Measurements from ENCODE around the gene CRHR1.
"Not testable (repeated sequence)": the region's sequence is repeated elsewhere in the genome, so short reads cannot be mapped to it uniquely, and the experiment has no call there.

Gene CRHR1

DNA sequence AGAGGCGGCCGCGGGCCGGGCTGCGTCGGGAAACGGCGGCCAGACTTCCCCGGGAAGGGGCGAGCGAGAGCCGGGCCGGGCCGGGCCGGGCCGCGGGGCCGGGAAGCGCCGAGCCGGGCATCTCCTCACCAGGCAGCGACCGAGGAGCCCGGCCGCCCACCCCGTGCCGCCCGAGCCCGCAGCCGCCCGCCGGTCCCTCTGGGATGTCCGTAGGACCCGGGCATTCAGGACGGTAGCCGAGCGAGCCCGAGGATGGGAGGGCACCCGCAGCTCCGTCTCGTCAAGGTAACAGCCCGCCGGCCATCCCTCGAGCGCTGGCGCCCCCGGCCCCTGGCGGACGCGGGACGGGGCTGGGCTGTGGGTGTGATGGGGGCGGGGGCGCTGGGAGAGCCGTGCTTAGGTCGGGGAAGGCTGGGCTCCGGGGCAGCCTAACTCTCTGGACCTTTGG lies at the start of gene CRHR1:
Gene CRHR1 (plus strand): TSS at position 28 of the 448 bp plus-strand sequence. CDS start 225 bp downstream, at position 253.
- DNase-seq, result no peak

DNA sequence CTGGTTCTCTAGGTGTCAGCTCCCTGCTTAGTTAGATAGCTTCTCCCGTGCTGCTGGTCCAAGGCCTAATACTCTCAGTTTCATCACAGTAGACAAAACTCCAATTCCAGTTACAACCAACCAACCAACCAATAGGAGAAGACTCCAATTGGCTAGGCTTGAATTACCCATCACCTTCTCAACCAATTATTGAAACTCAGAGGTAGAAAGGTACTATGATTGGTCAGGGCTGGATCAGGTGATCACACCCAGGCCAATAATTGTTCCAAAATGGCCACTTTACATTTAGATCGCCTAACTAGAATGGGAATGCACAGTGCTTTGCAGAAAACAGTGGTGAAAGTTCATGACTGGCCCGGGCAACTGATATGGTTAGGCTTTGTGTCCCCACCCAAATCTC lies 49.5 kb upstream of the CRHR1 start:
- DNase-seq, result no peak

DNA sequence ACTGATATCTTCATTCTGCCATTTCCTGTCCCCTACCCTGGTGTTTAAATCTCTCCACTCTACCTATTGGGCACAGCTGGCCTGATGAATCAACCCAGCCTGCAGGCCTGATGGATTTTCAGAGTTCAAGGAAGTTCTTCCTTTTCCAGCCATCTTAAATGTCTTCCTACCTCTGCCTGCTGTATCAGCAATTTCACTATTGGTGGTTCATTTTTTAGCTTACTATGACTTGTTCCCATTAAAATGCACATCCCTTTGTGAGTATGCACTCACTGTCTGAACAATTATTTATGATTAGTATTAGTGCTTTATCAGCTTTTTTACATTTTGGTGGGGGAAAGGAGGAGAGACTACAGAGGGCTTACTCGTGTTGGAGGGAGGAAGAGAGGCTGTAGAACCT lies 48.6 kb upstream of the CRHR1 start:
- no peak for DNase-seq

DNA sequence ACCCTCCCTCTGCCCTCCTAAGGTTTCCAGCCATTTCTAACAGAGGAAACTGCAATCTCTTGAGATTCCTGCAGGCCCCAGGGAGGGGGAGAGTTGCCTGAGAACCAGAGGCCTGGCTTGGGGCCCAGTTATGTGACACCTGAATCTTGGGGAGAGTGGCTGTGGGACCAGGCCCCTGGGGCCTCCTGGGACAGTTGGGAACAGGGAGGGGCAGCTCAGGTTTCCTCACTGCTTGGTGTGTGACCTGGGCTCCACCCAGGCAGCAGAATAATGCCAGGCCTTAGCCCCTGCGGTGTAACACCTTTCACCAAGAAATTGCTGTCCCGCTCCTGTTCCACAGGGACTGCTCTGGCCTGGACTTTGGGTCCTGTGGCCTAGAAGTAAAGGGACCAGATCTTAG lies 44.3 kb upstream of the CRHR1 start:
- DNase-seq, result no peak

DNA sequence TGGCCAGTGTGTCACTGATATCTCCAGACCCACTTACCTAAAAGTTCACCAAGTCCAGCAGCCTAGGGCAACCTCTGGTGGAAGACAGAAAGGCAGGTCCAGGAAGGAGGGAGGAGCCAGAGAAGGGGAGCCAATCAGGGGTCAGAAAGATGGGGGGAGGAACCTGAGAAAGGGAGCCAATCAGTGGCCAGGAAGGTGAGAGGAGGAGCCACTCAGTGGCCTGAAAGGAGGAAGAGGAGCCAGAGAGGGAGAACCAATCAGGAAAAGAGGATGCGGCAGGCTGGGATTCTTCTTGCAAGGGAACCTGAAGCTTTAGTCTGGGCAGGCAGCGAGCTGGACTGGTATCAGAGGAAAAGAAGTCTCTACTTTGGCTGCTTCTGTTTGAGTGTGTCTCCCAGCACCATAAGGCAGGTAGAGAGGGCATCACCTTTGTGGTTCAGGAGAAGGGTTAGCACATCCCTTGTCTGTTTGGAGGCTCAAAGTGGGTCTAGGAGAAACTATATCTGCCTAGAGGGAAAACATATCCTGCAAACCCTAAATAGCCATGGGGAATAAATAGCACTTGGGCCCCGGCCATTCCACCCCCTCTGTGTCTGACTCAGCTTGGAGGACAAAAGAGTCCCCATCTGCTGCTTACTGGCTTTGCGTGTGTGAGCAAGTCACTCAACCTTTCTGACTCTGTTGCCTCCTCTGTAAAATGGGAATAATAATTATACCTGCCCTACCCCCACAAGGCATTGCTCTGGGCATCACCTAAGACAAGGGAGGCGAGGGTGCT lies 43.4 kb upstream of the CRHR1 start:
- DNase-seq, result peak; percentile 7

DNA sequence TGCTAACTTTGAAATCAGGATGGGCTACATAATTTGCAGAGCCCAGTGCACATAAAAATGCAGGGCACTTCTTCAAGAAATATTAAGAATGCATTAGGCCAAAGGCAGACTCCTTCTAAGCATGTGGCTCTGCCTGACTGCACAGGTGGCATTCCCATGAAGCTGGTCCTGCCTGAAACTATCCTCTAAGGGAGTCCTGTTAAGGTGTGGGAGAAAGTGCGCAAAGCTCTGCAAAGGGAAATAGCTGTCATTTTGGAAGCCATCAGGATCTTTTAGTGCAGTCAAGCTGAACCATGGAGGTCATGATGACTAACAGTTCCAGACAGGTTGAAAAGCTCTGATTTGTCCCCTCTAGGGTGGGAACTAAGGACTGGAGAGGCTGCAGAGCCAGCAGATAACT lies 41.9 kb upstream of the CRHR1 start:
- no peak for DNase-seq

DNA sequence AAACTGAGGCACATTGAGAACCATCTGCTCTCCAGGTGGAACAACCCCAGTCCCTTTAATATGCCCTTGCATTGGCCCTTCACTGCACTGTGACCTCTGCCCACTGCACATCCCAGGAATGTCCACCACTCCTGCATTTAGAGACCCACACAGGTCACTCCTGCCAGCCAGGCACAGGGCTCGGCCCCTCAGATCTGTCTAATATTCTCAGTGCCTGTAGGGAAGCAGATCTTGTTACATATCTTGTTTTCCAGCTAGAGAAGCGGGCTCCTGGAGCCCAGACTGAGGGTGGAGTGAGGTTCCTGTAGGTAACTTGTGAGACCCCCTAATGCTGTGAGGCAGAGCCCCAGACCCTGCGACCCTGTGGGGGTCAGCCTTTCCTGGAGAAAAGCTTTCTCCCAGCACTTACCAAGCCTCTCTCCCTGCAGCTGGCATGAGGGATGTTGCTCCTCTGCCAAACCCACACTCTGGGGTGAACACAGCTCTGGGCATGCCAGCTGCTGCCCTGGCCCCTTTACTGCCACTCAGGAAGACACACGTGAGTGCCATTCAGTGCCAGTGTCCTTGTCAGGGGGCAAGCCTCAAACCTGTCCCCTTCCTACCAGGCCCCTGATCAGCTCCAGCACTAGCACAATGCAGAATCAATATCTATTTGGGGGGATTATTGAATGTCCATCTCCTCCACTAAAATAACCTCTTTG lies 40.3 kb upstream of the CRHR1 start:
- DNase-seq, result no peak

DNA sequence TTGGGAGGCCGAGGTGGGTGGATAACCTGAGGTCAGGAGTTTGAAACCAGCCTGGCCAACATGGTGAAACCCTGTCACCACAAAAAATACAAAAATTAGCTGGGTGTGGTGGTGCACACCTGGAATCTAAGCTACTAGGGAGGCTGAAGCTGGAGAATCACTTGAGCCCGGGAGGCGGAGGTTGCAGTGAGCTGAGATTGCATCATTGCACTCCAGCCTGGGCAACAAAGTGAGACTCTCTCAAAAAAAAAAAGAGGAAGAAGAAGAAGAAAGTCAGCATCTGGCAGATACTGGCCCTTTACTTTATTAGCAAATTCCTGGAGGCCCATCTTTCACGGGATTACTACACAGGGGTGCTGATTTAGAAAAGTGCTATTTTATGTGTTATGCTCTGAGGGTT lies 39.3 kb upstream of the CRHR1 start:
- not testable (repeated sequence) for DNase-seq

DNA sequence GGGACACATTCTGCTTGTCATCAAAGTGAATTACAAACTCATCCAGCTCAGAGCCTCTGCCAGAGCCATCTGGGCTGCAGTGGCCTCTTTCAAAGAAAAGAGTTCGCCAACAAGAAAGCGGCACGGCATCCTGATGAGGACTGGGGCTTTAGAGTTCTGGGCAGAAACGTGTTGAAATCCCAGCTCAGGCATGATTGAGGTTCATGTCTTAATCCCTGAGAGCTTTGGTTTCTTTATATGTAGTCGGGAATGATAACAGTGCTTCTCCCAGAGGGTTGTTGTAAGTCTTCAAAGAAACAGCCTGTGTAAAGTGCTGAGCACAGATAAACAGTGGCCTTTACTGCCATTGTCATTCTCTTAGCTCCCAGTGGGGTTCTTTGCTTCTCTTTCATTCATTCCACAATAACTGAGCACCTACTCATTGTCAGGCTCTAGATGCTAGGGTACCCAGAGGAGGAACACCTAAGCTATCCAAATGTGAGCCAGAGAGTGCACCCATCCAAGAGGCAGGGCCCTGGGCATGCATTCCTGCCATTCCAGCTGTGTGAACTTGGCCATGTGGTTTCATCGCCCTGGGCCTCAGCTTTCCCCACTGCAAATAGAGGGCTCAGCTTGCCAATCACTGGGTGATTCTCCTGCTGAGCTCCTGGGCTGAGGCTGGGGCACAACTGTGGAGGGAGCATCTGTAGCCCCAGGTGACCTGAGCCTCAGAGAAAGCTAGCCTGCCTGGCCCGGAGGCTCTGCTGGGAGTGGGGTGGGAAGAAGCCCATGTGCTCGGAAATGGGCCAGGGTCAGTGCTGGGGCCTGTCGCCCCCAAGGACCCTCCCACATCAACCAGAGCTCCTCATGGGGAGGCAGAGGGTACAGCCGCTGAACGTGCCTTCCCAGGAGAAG lies 38.3 kb upstream of the CRHR1 start:
- no peak for DNase-seq

DNA sequence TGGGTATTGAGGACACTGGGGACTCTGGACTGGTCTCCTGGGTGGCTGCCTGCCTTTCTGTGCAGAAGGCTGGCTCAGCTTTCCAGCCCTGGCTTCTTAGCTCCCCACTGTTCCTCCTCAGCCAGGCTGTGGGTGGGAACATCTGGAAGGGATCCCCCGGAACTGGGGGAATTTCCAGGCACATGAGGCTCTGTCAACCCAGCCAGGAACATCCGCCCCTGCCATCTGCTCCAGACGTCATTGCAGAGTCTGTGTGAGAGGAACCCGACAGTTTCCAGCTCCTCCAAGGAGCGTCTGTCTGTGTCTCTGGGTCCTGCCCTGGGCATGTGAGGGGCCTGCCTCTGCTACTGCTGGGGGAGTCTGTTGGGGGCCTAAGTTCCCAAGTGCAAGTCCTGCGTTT lies 36.2 kb upstream of the CRHR1 start:
- no peak for DNase-seq

DNA sequence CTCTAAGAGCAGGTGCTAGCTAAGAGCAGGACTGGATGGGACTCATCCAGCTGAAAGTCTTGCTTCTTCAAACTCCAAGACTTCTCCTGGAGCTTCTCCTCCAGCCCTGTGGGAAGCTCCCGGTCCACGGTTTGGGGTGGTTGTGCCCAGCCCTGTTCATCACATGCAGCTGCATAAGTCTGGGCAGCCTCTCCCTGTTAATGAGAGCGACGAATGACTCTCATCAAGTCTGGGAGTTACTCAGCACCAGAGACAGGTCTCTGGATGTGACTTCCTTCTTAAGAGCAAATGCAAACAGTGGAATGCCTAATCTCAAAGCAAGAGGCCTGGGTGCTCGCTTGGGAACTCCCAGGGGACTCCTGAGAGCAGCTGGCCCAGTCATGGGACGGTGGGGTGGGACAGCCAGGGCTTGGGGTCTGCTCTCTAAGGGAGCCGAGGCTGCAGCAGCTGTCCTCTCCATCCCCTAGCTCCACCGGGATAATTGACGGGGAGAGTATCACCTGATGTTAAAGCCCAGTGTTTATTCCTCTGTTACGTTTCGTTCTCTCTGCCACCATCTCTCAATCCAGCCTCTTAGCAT lies 35.3 kb upstream of the CRHR1 start:
- DNase-seq, result no peak

DNA sequence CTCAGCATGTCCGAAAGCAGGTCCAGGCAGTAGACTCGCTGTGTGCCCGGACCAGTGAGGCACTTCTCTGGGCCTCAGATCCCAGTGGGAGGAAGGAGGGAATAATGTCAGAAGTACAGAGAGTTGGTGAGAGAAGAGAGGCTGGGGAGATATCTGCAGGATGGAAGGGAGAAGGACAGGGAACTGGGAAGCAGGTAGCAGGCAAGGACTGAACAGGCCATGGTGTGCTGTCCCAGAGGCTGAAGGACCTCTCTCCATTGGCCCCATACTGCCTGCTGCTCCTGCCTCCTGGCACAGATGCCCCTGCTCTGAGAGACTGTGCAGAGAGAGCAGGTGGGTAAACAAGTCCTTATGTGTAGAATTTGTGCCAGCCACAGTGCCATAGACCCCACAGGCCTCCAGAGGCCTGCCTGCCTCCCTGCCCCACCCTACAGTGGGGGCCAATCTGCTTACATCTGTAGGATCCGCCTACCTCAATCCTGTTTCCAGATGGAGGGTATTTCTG lies 34.2 kb upstream of the CRHR1 start:
- DNase-seq, result no peak

DNA sequence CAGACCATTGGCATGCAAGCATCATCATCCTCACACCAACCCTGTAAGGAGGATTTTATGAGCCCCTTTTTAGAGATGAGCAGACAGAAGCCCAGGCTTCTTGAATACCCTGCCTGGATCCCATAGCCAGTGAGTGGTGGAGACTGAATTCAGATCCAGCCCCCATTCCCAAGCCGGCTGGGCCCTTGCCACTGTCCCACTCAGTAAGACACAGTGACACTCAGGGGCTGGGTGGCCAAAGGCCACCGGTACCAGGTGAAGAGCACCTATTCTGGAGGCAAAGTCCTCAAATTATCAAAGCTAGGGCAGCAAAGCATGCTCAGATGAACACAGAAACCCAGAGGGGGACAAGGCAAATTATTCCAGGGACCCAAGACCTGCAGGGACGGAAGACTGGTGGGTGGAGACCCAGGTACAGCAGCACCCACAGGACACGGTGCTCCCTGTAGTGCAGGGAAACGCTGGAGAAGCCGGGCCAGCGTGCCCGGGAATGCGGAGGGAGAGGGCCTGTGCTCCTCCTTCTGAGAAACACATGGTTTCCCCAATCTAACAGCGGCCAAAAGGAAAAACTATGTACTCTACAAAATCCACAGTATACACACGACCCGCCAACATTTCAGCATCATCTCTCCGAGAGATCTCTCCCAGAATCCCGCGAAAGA lies 33.2 kb upstream of the CRHR1 start:
- no peak for DNase-seq

DNA sequence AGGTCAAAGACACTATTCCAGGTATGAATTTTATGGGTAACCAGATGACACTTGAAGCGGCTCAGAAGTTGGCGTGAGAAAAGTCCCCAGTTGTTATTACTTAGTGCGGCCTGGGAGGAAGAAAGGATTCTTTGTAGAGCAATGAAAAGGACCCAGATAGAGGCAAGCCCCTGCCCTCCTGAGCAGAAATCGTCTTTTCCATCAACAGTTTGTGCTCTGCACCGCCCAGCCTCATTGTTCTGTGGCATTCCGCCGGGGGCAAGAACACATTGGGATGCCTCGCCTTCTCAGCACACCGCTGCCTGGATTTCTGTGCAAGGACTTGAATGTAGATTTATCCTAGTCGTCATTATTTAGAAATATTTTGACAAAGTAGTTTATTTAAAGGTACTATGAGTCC lies 32.7 kb upstream of the CRHR1 start:
- DNase-seq, result no peak

DNA sequence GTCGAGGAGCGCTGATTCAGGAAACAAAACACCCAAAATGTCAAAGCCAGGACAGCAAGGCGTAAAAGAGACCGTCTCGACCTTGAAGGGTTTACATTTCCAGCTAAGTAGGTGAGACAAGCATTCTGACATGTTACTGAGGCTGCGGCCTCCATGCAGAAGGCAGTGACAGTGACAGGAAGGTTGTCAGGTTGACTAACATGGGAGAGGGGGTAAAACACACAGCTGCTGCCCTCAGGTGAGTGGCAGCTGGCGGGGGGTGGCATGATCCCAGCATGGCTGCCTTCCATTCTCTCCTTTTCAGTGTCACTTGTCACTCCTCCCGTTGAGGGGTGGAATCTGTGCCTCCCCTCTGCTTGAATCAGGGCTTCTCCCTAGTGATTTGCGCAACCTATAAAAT lies 31.9 kb upstream of the CRHR1 start:
- no peak for DNase-seq

DNA sequence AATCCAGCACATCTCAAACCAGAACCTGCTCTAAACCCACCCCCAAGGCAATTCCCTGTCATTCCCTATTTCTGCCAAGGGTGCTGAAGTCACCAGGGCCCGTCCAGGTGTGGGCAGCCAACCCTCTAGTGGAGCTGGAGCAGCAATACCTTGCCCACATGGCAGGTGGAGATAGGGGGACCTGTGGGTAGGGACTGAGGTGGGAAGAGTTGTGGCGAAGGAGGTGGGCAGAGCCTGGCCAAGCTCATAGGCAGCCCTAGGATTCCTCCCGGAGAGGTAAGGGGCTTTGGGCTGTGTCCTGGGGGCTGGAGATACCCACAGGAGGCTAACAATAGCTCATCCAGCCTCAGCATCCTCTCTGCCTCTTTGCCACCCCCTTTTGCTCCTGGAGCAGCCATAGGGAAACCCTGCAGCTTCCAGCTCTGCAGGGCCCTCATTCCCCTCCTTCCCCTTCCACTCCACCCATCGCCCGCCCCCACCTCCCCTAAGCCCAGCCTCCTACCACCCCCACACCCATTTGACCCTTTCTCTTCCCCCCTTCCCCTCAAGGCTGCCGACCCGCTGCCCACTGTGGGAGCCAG lies 30.4 kb upstream of the CRHR1 start:
- no peak for DNase-seq

DNA sequence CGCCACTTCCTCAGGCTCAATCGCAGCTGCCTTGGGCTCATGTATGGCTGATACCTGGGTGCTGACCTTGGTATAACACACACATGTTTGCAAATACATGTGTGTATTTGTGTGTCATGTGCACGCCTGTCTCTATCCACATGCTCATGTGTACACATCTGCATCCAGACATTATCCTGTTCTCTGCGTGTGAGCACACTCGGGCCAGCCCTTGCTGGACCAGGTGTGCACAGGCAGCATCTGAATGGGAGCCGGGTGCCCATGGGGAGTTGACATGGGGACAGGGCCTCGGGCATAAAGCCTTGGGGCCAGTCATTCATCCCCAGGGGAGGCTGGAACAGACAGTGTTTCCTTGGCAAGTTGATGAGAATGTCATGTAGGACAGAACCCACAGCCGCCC lies 29.1 kb upstream of the CRHR1 start:
- DNase-seq, result no peak

DNA sequence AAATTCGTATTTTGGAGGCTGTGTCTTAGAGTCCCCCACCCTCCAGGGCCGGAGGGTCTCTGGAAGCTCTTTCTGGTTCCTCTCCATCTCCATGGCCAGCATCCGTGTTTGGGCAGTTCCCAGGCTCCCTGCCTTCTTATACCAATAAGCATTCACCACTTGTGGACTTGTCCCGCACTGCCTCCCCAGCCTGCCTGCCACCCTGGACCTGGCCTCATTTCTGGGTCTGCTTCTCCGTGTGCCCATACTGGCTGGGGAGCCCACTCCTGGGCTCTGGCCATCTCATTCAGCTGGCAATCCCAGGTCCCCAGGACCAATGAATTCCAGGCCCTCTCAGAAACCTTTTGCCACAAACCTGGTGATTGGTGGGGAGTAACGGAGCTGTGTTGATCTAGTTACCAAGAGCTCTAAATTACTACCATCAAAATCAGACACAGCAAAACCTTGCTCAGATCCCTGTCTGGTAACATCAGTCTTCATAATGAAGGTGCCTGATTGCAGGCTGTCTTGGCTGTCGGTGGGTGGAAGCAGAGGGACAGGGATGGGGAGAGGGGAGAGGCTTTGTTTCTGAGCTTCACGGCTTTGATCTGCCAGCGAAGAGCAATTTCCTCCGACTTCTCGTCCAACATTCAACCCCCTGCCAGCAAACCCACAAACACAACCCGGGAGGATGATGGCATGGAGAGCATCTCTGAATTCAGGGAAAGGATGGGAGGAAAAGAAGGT lies 27.7 kb upstream of the CRHR1 start:
- no peak for DNase-seq

DNA sequence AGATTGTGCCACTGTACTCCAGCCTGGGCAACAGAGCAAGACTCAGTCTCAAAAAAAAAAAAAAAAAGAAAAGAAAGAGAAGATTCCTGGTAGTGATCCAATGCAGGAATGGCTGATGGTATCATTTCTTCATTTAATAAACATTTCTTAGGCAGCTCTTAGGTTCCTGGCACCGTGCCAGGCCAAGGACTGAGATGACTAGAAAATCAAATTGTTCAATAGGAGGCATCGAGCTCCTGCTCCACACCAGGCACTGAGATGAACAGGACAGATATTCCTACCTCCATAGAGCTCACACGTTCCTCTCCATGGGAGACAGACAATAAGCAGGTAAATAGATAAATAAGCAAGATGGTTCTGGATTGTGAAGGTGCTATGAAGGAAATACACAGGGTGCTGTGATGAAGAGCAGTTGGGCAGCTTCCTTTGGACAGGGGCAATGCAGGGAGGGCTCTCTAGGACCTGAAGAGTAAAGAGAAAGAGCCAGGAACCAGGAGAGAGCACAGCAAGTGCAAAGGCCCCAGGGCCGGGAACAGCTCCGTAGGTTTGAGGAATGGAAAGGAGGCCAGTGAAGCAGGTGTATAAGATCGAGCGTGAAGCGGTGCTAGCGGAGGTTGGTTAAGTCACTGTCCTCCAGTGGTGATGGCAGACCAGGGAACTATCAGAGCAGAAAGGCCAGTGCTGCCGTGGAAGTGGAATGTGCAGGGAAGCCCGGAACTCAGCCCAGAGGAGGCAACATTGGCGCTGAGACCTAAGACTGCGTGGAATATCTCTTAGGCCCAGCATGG lies 26.5 kb upstream of the CRHR1 start:
- DNase-seq, result no peak

DNA sequence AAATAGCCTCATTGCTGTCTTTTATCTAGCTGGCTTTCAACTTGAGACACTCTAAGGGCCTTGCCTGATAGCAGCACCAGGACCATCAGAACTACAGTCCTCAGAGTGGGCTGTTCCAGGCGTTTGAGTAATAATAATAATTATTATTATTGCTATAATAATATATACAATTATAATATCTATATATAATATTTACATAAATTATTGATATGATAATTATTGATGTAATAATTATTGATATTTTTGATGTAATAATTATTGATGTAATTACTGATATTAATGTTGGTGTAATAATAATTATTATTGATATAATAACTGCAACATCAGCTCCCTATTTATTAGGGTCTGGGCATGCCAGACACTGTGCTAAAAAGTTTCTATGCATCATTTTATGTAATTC lies 25.6 kb upstream of the CRHR1 start:
- DNase-seq, result no peak
